Measurements from ENCODE around the gene ASTL.

DNA sequence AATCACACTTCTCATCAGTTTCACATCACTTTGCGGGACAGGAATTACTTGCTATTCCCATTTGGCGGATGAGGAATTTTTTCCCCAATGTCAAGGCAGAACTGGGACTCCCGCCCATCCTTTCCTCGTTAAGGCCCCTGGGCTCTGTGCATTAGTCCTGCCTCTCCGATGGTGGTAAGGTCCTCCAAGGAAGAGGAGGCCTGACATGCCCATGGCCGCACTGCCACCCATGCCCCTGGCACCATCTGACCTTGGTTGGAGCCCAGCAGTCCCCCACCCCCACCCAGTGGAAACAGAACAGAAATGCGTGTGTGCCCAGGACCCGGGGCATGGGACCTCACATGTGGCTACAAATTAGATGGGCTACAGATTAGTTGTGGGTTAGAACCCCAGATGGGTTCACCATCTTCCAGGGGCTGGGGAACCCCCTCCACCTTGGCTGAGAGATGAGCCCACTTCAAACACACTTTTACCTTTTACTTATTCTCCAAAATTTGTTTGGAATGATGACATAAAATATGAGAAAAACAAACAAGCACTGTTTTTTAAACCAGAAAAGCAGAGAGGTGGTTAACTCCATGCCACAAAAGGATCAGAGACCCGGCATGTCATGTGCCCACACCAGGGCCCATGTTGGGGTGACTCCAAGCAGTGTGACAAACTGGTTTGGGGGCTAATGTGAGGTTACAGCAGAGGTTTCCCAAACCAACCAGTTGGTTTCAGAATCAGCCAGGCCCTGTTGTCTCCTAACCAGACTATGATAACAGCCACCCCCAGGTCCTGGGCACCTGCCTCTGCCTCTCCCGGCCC, 17.9 kb upstream of the ASTL start:
- no peak for TF ChIP-seq EZH2 (IDR thresholded peaks at IDR 0.05; ENCODE audit: insufficient read depth, low read length)
- TF ChIP-seq, protein P1, sequence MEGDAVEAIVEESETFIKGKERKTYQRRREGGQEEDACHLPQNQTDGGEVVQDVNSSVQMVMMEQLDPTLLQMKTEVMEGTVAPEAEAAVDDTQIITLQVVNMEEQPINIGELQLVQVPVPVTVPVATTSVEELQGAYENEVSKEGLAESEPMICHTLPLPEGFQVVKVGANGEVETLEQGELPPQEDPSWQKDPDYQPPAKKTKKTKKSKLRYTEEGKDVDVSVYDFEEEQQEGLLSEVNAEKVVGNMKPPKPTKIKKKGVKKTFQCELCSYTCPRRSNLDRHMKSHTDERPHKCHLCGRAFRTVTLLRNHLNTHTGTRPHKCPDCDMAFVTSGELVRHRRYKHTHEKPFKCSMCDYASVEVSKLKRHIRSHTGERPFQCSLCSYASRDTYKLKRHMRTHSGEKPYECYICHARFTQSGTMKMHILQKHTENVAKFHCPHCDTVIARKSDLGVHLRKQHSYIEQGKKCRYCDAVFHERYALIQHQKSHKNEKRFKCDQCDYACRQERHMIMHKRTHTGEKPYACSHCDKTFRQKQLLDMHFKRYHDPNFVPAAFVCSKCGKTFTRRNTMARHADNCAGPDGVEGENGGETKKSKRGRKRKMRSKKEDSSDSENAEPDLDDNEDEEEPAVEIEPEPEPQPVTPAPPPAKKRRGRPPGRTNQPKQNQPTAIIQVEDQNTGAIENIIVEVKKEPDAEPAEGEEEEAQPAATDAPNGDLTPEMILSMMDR (IDR thresholded peaks at IDR 0.05; ENCODE audit: insufficient read depth, low read depth, low read length): no peak

All from astrocyte (in vitro differentiated cells and primary cell).